Activated CD4-positive, alpha-beta T cell treated with anti-CD3 and anti-CD28 coated beads for 36 hours (primary cell): Measurements from ENCODE around the gene ERICH6B. TPM values are rescaled to one million over a fixed set of nuclear protein-coding genes. Genes with fewer than 3 reads are reported as not detected.
A peak's percentile ranks its signal among the peaks of the same experiment; 100 is the strongest.

Experiments used
- ATAC-seq: fragments of 200-7000 bp; cut with Tn5 transposase; one replicate; pipeline ENCODE4 v1.10.0; 2021; ENCODE audit warnings: mild to moderate bottlenecking, moderate library complexity
- CTCF ChIA-PET: fragments of 350-600 bp; sonication (Branson Sonifier 250); formaldehyde crosslinking; loops from one replicate; lab custom pipeline; 2021; ENCODE audit warnings: antibody characterized with exemption; lab: Charles Lee
- POLR2A ChIA-PET: fragments of 350-600 bp; sonication (Branson Sonifier 250); formaldehyde crosslinking; loops from one replicate; lab custom pipeline; 2021; ENCODE audit warnings: antibody characterized with exemption, inconsistent platforms; lab: Charles Lee
- DNase-seq: peaks from one replicate; pipeline ENCODE4 v3.0.0-alpha.2; 2020
- H3K27ac Mint-ChIP-seq: one replicate; pipeline ENCODE4 v1.8.0; 2021; ENCODE audit warnings: mixed read lengths
- H3K27me3 Mint-ChIP-seq: one replicate; pipeline ENCODE4 v1.8.0; 2021; ENCODE audit warnings: mixed read lengths
- H3K36me3 Mint-ChIP-seq: one replicate; pipeline ENCODE4 v1.8.0; 2021; ENCODE audit warnings: low read depth, mixed read lengths
- H3K4me1 Mint-ChIP-seq: one replicate; pipeline ENCODE4 v1.8.0; 2021; ENCODE audit warnings: mixed read lengths
- H3K4me3 Mint-ChIP-seq: one replicate; pipeline ENCODE4 v1.8.0; 2021; ENCODE audit warnings: mild to moderate bottlenecking, moderate library complexity, mixed read lengths
- H3K9me3 Mint-ChIP-seq: one replicate; pipeline ENCODE4 v1.8.0; 2021; ENCODE audit warnings: low read depth, mixed read lengths
- intact Hi-C, 2 experiments: fragments of 100-400 bp; cut with DNase I in 1 of 2; cut with micrococcal nuclease in 1 of 2; formaldehyde crosslinking; loops; one replicate each; pipeline versions ENCODE4 v1.14.2 to v1.15.1; 2022 to 2024; cut with DNase I, micrococcal nuclease
- total RNA-seq, 2 experiments: library from RNA; stranded (reverse); gene quantifications; one replicate each; pipeline ENCODE4 v1.2.3, GENCODE V29; 2021

Gene ERICH6B
- total RNA-seq, 2 experiments from 2014 or later, result not detected

GRCh38 chr13:45518525-45519245, 96.9 kb downstream of the ERICH6B start:
- peak overlapping the region; percentile 64 for H3K27ac Mint-ChIP-seq

GRCh38 chr13:45516757-45517156, 98.8 kb downstream of the ERICH6B start:
- Mint-ChIP-seq H3K4me1 (peaks cover 47% of the 10 kb centered on the region), H3K9me3 (no peaks in the 10 kb centered on the region), H3K4me3 (no peak overlapping the region), H3K27ac (no peak overlapping the region), H3K27me3 (no peaks in the 10 kb centered on the region), H3K36me3 (peaks cover 55% of the 10 kb centered on the region)
- ChIA-PET CTCF (interaction anchor here (1.6 kb wide), 1 partner anchor 146 kb away, joined by 4 read pairs; no protein-coding TSS in a partner anchor), POLR2A (no interaction called here)
- ATAC-seq (no peak), DNase-seq (no peak)
- intact Hi-C loops, result no loop called here

More at GRCh38 chr13:45518525-45519245, 96.9 kb downstream of the ERICH6B start:
- CTCF ChIA-PET, result interaction anchor here (1.2 to 1.3 kb wide), 2 partner anchors 9 to 11 kb away, joined by 3 read pairs; no protein-coding TSS in a partner anchor
- Mint-ChIP-seq H3K4me3 (no peak overlapping the region), H3K36me3 (peaks cover 55% of the 10 kb centered on the region), H3K27me3 (no peaks in the 10 kb centered on the region), H3K4me1 (peaks cover 43% of the 10 kb centered on the region), H3K9me3 (no peaks in the 10 kb centered on the region)
- intact Hi-C loops, result no loop called here
- DNase-seq (peak; percentile 28), ATAC-seq (peak; percentile 93)
- POLR2A ChIA-PET, result interaction anchor here (0.6 kb wide), 1 partner anchor 120 kb away, joined by 4 read pairs; no protein-coding TSS in a partner anchor

- Mint-ChIP-seq H3K27me3 (no peaks in the 10 kb centered on the region), H3K27ac (peak overlapping the region; percentile 47), H3K36me3 (peaks cover 26% of the 10 kb centered on the region), H3K4me1 (peaks cover 20% of the 10 kb centered on the region), H3K9me3 (no peaks in the 10 kb centered on the region), H3K4me3 (no peak overlapping the region)
- ChIA-PET POLR2A (no interaction called here), CTCF (interaction anchor here (0.5 to 1.8 kb wide), 7 partner anchors 15 to 205 kb away, joined by 3 to 5 read pairs (median 4); no protein-coding TSS in a partner anchor)
- no peak for DNase-seq
- intact Hi-C loops, result loop anchor here in 1 of 2 experiments (5.0 kb wide), 1 partner anchor 205 kb away; no protein-coding TSS in a partner anchor
- ATAC-seq, result peak; percentile 35
Observed at GRCh38 chr13:45512098-45512496, 103.4 kb downstream of the ERICH6B start.

- H3K36me3 Mint-ChIP-seq, result peaks cover 26% of the 10 kb centered on the region
- H3K27me3 Mint-ChIP-seq, result no peaks in the 10 kb centered on the region
- intact Hi-C loops, result loop anchor here (1.0 to 5.0 kb wide), 6 partner anchors 140 to 810 kb away; no protein-coding TSS in a partner anchor
- no peaks in the 10 kb centered on the region for H3K9me3 Mint-ChIP-seq
- peak; percentile 25 for DNase-seq
- no peak overlapping the region for H3K4me3 Mint-ChIP-seq
- peaks cover 14% of the 10 kb centered on the region for H3K4me1 Mint-ChIP-seq
- ATAC-seq, result peak; percentile 89
- H3K27ac Mint-ChIP-seq, result peak overlapping the region; percentile 66
- ChIA-PET CTCF (interaction anchor here (0.5 to 1.8 kb wide), 8 partner anchors 15 to 206 kb away, joined by 3 to 5 read pairs (median 4); no protein-coding TSS in a partner anchor), POLR2A (no interaction called here)
Observed at GRCh38 chr13:45511310-45512097, 104.0 kb downstream of the ERICH6B start.

- Mint-ChIP-seq H3K27me3 (no peaks in the 10 kb centered on the region), H3K4me3 (no peak overlapping the region), H3K36me3 (peaks cover 29% of the 10 kb centered on the region), H3K9me3 (no peaks in the 10 kb centered on the region), H3K27ac (no peak overlapping the region), H3K4me1 (peaks cover 9% of the 10 kb centered on the region)
- ChIA-PET POLR2A (no interaction called here), CTCF (interaction anchor here (0.9 to 1.4 kb wide), 6 partner anchors 11 to 207 kb away, joined by 3 to 4 read pairs (median 3); no protein-coding TSS in a partner anchor)
- intact Hi-C loops, result loop anchor here (1.0 to 5.0 kb wide), 6 partner anchors 139 to 811 kb away; no protein-coding TSS in a partner anchor
- ATAC-seq, result no peak
- no peak for DNase-seq
Observed at GRCh38 chr13:45510672-45511071, 104.9 kb downstream of the ERICH6B start.

GRCh38 chr13:45508776-45509175, 106.8 kb downstream of the ERICH6B start:
- Mint-ChIP-seq H3K27ac (peak overlapping the region; percentile 26), H3K4me3 (no peak overlapping the region), H3K4me1 (peaks cover 8% of the 10 kb centered on the region), H3K27me3 (no peaks in the 10 kb centered on the region), H3K9me3 (no peaks in the 10 kb centered on the region), H3K36me3 (peaks cover 35% of the 10 kb centered on the region)
- intact Hi-C loops, result no loop called here
- ATAC-seq (no peak), DNase-seq (no peak)
- ChIA-PET POLR2A (no interaction called here), CTCF (interaction anchor here (1.1 to 1.6 kb wide), 4 partner anchors 10 to 137 kb away, joined by 3 to 5 read pairs (median 3); no protein-coding TSS in a partner anchor)

GRCh38 chr13:45506811-45507210, 108.7 kb downstream of the ERICH6B start:
- POLR2A ChIA-PET, result no interaction called here
- no peak for DNase-seq
- Mint-ChIP-seq H3K9me3 (no peaks in the 10 kb centered on the region), H3K27ac (peak overlapping the region; percentile 74), H3K36me3 (peaks cover 33% of the 10 kb centered on the region), H3K27me3 (no peaks in the 10 kb centered on the region), H3K4me3 (no peak overlapping the region), H3K4me1 (peaks cover 4% of the 10 kb centered on the region)
- intact Hi-C loops, result no loop called here
- no peak for ATAC-seq
- CTCF ChIA-PET, result interaction anchor here (0.6 to 1.8 kb wide), 6 partner anchors 8 to 178 kb away, joined by 3 to 4 read pairs (median 3); no protein-coding TSS in a partner anchor

GRCh38 chr13:45503658-45504057, 111.9 kb downstream of the ERICH6B start:
- Mint-ChIP-seq H3K27me3 (no peaks in the 10 kb centered on the region), H3K9me3 (no peaks in the 10 kb centered on the region), H3K4me1 (peaks cover 11% of the 10 kb centered on the region), H3K36me3 (peaks cover 38% of the 10 kb centered on the region), H3K4me3 (no peak overlapping the region), H3K27ac (no peak overlapping the region)
- ChIA-PET POLR2A (no interaction called here), CTCF (interaction anchor here (0.8 to 0.9 kb wide), 2 partner anchors 119 to 133 kb away, joined by 4 to 5 read pairs; no protein-coding TSS in a partner anchor)
- intact Hi-C loops, result no loop called here
- DNase-seq, result no peak
- no peak for ATAC-seq

GRCh38 chr13:45501175-45501526, 114.4 kb downstream of the ERICH6B start:
- DNase-seq (no peak), ATAC-seq (no peak)
- H3K27ac Mint-ChIP-seq, result peak overlapping the region; percentile 82
- no peaks in the 10 kb centered on the region for H3K9me3 Mint-ChIP-seq
- H3K4me3 Mint-ChIP-seq, result no peak overlapping the region
- POLR2A ChIA-PET, result no interaction called here
- H3K4me1 Mint-ChIP-seq, result peaks cover 11% of the 10 kb centered on the region
- H3K36me3 Mint-ChIP-seq, result peaks cover 45% of the 10 kb centered on the region
- intact Hi-C loops, result no loop called here
- H3K27me3 Mint-ChIP-seq, result no peaks in the 10 kb centered on the region
- CTCF ChIA-PET, result no interaction called here

- no peak for DNase-seq
- Mint-ChIP-seq H3K4me1 (peaks cover 11% of the 10 kb centered on the region), H3K9me3 (no peaks in the 10 kb centered on the region), H3K27me3 (no peaks in the 10 kb centered on the region), H3K36me3 (peaks cover 42% of the 10 kb centered on the region), H3K27ac (peak overlapping the region; percentile 82), H3K4me3 (no peak overlapping the region)
- ChIA-PET CTCF (no interaction called here), POLR2A (no interaction called here)
- peak; percentile 19 for ATAC-seq
- intact Hi-C loops, result no loop called here
Observed at GRCh38 chr13:45500492-45501174, 114.9 kb downstream of the ERICH6B start.

- Mint-ChIP-seq H3K27ac (no peak overlapping the region), H3K36me3 (peaks cover 32% of the 10 kb centered on the region), H3K9me3 (no peaks in the 10 kb centered on the region), H3K4me3 (no peak overlapping the region), H3K27me3 (no peaks in the 10 kb centered on the region), H3K4me1 (peaks cover 12% of the 10 kb centered on the region)
- ChIA-PET CTCF (no interaction called here), POLR2A (no interaction called here)
- ATAC-seq (no peak), DNase-seq (no peak)
- intact Hi-C loops, result no loop called here
Observed at GRCh38 chr13:45496942-45497341, 118.6 kb downstream of the ERICH6B start.
